GM21825 (cell line): Measurements from ENCODE around the gene IPO8.
A peak's percentile ranks its signal among the peaks of the same experiment; 100 is the strongest.
"Not testable (repeated sequence)": the region's sequence is repeated elsewhere in the genome, so short reads cannot be mapped to it uniquely, and the experiment has no call there.

ENCODE experiments used
- ATAC-seq: cut with Tn5 transposase; IDR thresholded peaks from one replicate; pipeline ENCODE4 v1.9.1; 2021; ENCODE audit warnings: mild to moderate bottlenecking, moderate library complexity; ENCODE audit not compliant: unreplicated experiment

IPO8 gene

DNA sequence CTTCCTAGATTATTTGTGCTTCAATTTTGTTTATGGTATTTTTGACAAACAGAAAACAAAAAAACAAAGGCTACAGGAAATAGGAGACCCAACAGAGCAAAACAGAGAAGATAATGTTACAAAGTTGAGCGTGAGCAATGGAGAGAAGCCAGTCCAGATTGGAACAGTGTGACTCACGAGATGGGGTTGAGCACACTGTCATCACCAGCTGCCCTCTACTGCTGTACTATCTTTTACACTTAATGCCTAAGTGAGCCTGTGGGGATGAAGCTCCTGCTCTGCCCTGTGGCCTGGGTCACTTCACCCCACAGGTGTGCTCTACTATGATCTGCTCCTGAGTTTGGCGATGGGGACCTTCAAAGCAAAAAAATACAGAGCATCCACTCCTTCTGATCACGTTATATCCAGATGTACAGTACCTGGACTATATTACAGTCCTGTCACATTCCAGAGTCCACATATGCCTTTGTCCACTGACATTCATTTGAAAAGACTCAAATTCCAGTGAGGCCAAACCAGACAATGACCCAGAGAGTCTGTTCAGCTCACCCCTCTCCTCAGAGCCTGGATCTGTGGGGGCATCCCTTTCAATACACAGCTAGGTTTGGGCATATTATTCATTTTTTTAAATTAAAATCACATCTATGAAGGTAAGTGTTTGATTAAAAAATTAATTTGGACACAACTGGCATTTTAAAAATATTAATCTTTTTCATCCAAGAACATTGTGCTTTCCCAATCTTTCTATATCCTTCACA lies 4.4 kb downstream of the IPO8 start:
- no peak for ATAC-seq

DNA sequence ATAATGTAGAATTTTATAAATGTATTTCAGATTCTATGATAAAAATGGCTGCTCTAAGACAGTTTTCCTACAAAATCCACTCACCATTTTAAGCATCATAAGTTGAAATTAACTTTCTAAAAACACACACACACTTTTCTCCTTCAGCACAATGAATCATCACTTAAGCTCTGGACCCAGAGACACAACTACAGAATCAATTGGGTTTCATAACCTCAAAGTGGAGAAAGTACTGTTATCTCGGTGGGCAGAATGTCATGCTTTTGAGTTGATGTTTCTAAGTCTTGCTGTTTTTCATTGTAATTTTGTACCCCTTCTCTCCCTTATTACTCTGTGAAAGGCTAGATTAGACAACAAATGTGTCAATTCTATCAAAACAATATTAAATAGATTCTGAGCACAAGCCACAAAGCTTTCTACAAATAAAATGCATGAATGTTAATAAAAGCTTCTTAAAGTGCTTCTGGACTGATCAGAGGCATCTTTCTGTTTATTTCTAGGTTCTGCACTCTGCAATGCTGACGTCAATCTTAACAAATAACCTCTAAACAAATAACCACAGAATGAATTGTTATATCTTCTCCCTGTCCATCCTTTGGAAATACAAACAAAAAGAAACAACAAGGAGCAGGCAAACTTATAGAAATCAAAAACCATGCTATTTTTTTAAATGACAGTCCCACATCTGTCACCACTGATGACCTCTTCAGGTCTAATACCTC lies 8.2 kb downstream of the IPO8 start:
- ATAC-seq: no peak

DNA sequence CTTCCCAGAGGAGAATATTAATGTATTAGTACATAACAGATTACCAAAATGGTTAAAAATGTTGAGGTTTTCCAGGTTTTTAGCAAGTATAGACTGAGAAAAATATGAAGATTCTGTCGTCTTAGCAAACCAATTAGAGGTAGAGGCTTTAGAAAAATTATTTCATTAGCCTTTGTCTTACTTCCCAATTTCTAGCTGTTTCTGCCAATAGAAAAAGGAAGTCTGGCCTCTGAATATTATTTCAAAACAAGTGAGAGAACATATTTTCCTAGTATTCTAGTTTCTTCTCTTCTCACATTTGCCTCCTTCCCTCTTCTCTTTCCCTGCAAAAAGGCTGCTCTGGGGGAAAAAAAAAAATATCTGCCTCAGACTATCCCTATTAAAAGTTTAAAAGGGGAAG lies 16.4 kb downstream of the IPO8 start:
- ATAC-seq: no peak

DNA sequence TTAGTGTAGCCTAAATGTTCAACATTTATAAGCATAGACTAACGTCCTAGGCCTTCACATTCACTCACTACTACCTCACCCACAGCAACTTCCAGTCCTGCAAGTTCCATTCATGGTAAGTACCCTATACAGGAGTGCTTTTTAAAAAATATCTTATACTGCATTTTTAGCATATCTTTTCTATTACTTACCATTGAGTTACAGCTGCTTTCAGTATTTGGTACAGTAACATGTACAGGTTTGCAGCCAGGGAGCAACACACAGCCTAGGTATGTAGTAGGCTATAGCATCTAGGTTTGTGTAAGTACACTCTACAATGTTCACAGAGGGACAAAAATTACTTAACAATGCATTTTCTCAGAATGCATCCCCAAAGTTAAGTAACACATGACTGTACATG lies 17.4 kb downstream of the IPO8 start:
- no peak for ATAC-seq

DNA sequence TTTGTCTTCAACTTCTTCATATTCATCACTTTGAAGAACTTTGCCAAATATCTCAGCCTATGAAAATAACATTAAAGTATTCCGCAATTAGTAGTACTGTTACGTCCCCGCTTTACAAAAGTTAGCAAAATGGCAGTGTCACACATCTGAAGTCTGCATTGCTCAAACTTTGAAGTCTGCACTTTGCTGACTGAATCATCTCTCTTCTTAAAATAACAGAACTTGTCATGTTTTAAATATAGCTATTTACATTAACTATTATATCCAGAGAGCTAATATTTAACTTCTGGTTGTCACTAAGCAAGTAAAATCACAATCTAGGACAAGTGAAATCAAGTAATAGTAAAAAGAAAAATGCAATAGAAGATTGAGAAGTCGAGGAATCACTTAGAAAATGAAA lies 34.5 kb downstream of the IPO8 start:
- no peak for ATAC-seq

DNA sequence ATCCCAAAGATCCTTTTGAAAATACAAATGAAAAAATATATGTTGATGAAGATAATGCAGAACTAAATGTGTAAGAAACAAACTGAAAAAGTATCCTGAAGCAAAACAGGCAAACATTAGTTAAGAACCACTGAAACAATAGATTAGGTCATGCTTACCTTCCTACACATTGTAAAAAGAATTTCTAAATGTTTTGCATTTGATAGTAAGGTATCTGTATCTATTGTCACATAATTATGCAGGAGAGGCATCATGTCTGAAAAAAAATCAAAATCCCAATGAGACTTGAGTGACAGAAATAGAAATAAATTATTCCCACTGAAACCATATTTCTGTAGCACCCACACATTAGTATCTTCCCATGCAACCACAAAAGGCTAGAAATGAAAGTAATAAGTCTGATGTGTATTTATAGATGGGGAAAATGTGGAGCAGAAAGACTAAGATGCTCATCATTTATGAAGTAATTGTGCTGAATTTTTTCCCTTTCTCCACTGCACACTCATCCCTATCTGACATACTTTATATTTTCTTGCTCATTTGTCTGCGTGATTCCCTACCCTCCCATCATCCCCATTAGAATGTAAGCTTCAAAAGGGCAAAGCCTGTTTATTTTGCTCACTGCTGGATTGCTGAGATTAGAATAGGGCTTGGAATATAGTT lies 43.5 kb downstream of the IPO8 start:
- no peak for ATAC-seq

DNA sequence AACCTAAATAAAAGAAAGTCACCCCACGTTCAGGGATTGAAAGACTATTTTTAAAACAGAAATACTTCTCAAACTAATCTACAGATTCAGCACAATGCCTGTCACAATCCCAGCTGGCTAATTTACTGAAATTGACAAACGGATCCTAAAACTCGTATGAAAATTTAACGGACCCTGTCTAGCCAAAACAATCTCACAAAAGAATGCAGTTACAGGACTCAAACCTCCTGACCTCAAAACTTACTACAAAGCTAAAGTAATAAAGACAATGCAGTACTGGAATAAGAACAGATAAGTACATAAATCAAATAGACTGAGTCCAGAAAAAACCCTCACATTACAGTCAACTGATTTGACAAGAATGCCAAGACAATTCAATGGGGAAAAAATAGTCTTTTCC lies 48.8 kb downstream of the IPO8 start:
- ATAC-seq: no peak

DNA sequence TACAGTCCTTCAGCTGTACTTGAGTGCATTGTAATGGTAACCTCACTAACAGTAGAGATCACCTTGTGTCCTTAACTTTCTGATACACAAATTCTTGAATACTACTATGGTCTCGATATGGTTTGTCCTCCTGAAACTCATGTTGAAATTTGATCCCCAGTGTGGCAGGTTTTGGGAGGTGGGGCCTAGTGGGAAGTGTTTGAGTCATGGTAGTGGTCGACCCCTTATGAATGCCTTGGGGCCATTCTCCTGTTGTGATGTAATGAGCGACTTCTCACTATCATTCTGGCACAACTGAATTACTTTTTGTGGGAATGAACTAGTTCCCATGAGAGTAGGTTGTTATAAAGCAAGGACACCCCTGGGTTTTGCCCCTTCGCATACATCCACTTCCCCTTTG lies 52.3 kb downstream of the IPO8 start:
- no peak for ATAC-seq

DNA sequence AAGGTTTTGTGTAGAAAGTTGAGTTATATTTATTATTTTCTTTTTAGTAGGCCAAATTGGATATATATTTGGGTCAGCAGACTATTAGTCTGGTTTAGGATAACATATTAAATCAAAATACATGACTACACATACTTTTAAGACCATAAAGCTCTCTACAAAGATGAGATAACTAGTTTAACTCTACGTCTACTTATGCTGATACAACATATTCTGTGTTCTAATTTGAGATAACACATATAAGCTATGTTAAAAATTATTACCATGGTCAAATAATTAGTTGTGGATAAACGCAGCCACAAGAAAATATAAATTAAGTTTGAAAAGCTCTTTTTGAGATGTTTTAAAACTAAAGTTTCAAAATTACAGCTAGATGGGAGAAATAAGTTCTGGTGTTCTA lies 55.3 kb downstream of the IPO8 start:
- no peak for ATAC-seq

DNA sequence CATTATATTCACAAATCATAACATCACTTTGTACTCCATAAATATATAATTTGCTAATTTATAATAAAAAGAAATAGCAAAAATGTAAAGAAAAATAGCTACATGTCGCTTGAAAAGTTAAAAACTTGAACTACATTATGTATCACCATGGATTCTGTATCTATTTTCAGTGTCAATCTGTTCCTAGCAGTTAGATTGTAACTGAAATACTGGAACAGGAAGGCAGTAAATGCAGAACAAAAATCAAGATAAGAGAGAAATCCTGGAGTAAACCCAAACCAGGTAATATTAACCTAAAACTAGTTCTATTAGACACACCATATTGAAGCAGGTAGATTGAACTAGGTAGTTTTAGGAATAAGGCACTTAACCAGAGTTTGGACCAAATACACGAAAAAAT lies 60.3 kb downstream of the IPO8 start:
- no peak for ATAC-seq

DNA sequence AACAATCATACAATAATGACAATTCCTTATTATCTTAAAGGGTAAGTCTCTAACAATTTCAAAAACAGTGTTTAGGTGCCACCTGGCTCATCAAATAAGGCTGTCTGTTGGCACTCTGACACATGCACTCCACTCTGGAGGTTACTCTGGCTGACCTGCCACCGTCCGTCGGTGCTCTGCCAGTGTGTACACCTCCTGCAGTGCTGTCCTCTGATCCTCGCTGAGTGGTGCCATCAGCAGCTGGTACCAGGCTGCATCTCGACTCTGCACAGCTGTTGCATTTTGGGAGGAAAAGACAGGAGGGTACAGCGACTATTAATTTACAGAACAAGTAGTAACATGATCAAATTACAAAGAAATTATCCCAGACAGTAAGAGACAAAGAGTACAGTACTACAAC lies 63.9 kb downstream of the IPO8 start:
- ATAC-seq: no peak

DNA sequence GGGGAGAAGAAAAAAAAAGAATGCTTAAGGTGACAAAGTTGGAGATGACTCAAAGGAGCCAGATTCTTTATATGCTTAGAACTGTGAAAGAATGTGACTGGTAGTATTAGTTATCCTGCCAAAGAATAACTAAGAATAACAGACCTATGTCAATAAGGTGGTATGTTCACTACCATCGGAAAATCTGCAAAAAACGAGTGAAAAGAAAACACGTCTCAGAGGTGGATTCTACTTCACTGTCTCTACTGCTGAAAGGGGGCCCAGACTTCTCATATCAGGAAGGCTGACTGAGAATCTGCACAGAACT lies 64.7 kb downstream of the IPO8 start:
- ATAC-seq: no peak

DNA sequence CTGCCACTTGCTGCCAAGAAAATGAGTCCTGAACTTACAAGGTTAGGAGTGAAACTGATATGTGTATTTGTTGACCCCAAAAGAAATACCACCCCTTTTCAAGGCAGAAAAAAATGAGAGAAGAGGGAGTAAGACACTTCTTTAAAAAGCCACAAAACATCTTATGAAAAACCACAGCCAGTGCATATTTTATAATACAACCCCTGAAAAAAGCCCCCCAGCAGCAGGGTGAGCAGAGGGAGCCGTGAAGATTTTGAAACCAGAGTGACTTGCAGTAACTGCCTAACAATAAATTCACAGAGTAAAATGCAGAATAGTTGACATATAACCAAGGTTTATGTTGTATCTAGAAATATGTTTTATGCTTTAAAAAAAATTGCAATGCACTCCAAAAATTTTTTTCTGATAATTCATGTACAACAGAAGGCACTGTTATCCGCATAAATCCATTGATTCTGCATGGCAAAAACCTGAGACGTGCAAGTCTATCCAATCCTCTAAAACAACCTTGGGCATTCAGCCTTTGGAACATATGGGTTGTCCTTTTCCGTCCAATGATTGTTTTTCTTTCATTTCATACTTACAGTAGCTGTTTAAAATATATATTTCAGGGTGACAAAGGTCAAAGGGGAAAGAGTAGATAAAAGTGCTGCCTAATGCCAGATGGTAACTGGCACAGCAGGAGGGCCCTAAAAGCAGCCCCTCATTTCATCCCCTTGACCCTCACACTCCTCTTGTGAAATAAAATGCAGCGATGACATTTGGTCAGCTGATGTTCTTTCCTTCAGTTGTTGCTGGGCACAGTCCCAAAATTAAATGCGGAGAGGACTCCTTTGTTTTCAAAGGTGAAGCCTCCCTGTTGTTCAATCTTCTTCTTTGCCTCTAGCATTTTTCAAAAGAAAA lies 65.3 kb downstream of the IPO8 start:
- ATAC-seq: no peak

DNA sequence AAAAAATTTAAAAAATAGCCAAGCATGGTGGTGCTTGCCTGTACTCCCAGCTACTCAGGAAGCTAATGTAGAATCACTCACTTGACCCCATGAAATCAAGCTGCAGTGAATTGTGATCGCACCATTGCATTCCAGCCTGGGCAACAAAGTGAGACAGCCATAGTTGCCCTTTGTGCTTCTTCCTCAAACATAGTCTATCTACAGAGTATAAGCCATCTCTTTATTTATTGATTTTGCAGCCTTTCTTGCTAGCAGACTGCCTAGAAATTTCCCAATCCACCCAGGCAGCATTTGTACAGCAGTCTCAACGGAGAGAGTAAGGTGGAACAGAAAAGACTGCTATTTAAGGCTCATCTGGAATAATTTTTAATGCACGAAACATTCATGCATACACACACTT lies 68.8 kb downstream of the IPO8 start:
- ATAC-seq: no peak

DNA sequence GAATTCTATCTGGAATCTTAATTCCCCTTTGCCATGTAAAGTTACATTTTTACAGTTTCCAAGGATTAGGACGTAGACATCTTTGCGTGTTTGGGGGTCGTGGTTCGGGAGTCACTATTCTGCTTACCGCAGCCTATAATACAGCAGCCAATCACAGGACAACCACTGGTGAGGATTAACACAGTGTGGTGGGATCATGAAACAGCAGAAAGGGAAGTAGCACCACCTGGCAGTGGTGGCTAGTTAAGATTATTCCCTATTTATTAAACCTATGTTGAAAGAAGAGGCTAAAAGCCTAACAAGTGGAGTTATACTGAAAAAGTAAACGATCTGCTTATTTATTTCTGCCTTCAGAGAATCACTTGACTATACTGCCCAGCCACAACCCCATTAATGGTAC lies 71.7 kb downstream of the IPO8 start:
- ATAC-seq: no peak

DNA sequence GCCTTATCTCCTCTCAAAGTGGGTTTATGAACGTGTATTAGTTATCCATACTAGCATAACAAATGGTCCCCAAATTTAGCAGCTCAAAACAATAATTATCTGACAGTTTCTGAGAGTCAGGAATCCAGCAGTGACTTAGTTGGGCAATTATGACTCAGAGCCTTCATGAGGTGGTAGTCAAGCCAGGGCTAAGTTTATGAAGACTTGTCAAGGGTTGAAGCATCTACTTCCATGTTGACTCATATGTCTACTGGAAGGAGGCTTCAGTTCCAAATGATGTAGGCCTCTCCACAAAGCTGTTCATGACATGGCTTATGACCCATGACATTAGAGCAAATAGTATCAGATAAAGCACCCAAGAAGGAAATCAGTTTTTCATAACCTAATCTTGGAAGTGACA lies 73.2 kb downstream of the IPO8 start:
- ATAC-seq: peak; percentile 82

DNA sequence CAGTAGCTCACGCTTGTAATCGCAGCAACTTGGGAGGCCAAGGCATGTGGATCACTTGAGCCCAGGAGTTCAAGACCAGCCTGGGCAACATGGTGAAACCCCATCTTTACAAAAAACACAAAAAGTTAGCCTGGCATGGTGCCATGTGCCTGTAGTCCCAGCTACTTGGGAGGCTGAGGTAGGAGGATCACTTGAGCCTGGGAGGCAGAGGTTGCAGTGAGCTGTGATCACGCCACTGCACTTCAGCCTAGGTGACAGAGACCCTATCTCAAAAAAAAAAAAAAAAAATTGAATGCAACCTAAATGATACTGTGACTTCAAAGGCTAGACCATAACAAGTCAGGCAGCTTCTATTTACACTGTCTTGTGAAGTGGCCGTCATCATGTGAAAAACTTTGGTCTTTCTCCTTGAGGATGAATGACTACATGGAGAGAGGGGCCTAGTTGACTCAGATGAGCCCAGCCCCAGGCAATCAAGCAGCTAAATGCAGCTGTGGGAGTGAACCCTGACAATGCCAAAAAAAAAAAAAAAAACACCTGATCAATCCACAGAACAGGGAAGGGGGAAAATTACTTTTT lies 73.9 kb downstream of the IPO8 start:
- not testable (repeated sequence) for ATAC-seq

DNA sequence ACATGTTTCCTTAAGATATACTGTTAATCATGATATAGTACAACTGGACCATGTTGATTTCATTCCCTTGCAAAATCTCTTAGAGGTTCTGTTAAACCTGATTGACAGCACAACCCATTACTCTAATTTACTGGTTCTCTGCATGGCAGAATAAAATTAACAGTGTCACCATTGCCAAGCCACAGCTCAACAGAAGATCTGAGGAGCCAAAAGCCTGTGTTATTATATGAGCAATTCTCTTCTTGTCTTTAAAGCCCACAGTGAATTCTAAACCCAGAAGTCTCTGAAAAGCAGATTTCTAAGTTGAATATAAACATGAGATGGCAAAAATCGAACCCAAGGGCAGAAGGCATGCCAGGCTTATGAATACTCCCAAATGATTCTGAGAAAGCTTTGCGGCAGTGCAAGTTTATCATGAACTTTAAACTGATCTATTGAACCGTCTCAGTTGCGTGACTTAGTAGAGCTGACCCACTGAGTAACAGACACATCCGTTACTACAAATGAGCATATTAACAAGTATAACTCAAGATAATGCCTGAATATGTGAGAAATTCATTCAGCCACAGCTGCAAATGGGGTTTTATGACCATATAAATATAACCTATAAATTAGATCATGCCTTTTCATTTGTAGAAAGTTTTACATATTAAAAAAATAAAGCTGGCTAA lies 78.2 kb downstream of the IPO8 start:
- no peak for ATAC-seq

DNA sequence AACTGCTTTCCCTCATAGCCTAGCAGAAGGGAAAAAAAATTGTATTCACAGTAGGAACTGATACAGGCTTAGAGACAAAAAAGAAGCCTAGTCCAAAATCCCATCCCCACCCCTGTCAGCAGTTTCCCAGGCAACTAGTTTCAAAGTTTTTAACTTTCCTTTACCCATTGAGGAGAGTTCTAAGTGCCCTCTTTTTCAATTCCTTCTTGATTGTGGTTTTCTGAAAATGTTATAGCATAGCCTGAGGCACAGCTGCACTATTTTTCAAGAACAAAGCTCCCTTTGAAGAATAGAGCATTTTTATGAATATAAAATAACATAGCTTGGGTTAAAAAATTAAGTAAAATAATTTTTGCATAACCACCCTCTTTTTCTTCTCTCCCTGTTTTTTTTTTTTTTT lies 81.6 kb downstream of the IPO8 start:
- no peak for ATAC-seq

DNA sequence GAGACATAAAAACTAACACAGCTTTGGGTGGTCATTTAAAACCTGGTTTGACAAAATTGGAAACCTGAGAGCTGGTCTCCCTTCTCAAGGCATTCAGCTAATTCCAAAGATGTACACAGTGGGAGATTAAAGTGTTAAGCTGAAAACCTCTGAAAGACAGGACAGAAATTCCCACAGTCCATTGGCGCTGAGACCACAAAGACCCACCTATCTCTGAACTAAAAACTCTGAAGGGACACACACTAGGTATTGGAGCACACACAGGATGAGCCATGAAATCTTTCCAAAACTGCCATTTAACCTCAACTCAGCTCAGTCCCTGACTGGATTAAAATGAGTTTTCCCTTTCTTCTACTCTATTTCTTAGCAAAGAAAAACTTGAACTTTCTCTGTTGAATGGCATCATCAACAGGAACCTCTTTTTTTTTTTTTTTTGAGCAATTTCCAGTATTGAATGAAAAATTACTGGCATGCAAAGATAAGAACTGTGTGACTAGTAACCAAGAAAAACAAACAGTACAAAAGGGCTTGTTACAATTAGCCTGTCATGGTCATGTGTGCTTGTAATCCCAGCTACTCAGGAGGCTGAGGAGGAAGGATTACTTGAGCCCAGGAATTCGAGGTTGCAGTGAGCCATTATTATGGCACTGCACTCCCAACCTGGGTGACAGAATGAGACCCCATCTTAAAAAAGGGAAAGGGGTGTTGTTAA lies 82.4 kb downstream of the IPO8 start:
- no peak for ATAC-seq
